ENCODE measurements around the gene RFPL3. TPM values are rescaled to one million over a fixed set of nuclear protein-coding genes. Genes with fewer than 3 reads are reported as not detected.
"Not testable (repeated sequence)": the region's sequence is repeated elsewhere in the genome, so short reads cannot be mapped to it uniquely, and the experiment has no call there.

The RFPL3 gene
- polyA plus RNA-seq, 2 donors: not detected

DNA sequence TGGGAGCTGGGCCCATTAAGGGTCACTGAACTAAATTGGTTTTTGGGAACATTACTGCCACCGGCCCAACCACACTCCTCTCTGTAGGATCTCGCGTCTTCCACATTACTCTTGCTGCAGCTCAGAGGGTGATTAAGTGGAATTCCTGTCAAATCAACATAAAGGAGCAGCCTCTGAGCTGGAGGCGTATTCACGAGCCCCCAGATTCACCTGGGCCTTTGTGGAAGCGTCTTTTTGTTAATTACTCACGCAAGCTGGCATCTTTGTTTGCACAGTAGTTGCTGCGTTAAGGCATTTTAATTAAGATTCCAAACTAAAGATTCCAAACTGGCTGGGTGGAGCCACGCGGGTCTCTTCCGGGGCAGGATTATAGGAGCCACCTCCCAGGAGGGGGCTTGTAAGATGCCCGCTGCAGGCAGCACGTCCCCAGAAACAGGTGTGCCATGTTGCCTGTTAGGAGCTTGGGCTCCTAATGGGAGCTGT, 21.5 kb upstream of the RFPL3 start:
- Histone ChIP-seq H3K4me3 (ENCODE audit: low read depth in 1 of 2, low read length in 2 of 2) (no peak overlapping the region), H3K9me3 (ENCODE audit: control insufficient read depth in 2 of 2, insufficient read depth in 1 of 2, low read depth in 1 of 2, low read length in 1 of 2) (no peaks in the 10 kb centered on the region), H3K27ac (ENCODE audit: low read depth in 2 of 2, low read length in 1 of 2) (no peak overlapping the region), H3K27me3 (ENCODE audit: control insufficient read depth in 1 of 2, insufficient read depth in 2 of 2, low read length in 2 of 2) (peaks cover 0 to 2% of the 10 kb centered on the region in 2 donors), H3K36me3 (ENCODE audit: control insufficient read depth in 2 of 2, insufficient read depth in 2 of 2, low read length in 1 of 2) (no peaks in the 10 kb centered on the region), H3K4me1 (ENCODE audit: control insufficient read depth in 2 of 2, insufficient read depth in 2 of 2, low read length in 1 of 2) (peaks cover 0 to 4% of the 10 kb centered on the region in 2 donors)
- WGBS, 2 donors: 41 to 50% methylated on average over 13 of the region's 13 CpGs

DNA sequence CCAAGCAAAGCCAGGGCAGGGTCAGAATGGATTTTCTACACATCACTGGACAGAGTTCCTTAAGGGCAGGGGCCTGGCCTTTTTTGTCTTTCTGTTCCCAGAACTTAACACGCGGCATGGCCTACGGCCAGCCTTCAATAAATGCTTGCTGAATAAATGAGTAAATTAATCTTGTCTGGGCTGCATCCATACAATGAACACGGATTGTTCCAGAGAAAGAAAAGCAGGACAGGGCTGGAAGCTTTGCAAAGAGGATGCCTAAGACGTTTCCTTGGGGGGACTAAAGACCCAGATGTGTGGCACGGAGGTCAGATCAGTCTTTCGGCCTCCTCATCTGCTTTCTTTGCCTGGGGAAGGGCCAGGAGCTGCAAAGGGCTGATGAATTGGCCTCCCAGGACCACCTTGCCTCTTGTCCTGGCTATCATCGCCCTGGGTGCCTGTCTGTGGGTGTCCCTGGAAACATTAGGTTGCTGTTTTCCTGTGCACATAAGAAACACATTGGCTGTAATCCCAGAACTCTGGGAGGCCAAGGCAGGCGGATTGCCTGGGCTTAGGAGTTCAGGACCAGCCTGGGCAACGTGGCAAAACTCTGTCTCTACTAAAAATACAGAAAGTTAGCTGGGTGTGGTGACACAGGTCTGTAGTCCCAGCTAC, 20.8 kb upstream of the RFPL3 start:
- H3K4me1 ChIP-seq (ENCODE audit: control insufficient read depth in 2 of 2, insufficient read depth in 2 of 2, low read length in 1 of 2): peaks cover 0 to 4% of the 10 kb centered on the region in 2 donors

DNA sequence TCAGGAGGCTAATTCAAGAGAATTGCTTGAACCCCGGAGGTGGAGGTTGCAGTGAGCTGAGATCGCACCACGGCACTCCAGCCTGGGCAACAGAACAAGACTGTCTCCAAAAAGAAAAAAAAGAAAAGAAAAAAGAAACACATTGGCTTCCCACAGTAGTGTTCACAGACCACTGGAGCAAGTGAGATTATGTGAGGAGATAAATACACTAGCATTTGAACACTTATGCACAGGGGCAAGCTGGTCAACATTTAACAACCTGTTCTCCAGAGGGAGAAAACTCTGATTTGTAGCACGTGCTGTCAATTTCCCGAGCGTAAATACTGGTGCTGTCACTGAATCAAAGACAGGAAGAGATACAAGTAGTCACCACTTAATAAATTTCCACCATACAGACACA, 20.2 kb upstream of the RFPL3 start:
- not testable (repeated sequence) for H3K4me1 ChIP-seq (ENCODE audit: control insufficient read depth in 2 of 2, insufficient read depth in 2 of 2, low read length in 1 of 2); H3K36me3 ChIP-seq (ENCODE audit: control insufficient read depth in 2 of 2, insufficient read depth in 2 of 2, low read length in 1 of 2); H3K27me3 ChIP-seq (ENCODE audit: control insufficient read depth in 1 of 2, insufficient read depth in 2 of 2, low read length in 2 of 2); H3K4me3 ChIP-seq (ENCODE audit: low read depth in 1 of 2, low read length in 2 of 2); H3K27ac ChIP-seq (ENCODE audit: low read depth in 2 of 2, low read length in 1 of 2); H3K9me3 ChIP-seq (ENCODE audit: control insufficient read depth in 2 of 2, insufficient read depth in 1 of 2, low read depth in 1 of 2, low read length in 1 of 2)
- 69% methylated on average over 6 of the region's 6 CpGs for WGBS, 2 donors

More for the DNA sequence above, 20.8 kb upstream of the RFPL3 start:
- Histone ChIP-seq H3K27ac (ENCODE audit: low read depth in 2 of 2, low read length in 1 of 2) (no peak overlapping the region), H3K27me3 (ENCODE audit: control insufficient read depth in 1 of 2, insufficient read depth in 2 of 2, low read length in 2 of 2) (no peaks in the 10 kb centered on the region), H3K4me3 (ENCODE audit: low read depth in 1 of 2, low read length in 2 of 2) (no peak overlapping the region), H3K9me3 (ENCODE audit: control insufficient read depth in 2 of 2, insufficient read depth in 1 of 2, low read depth in 1 of 2, low read length in 1 of 2) (no peaks in the 10 kb centered on the region), H3K36me3 (ENCODE audit: control insufficient read depth in 2 of 2, insufficient read depth in 2 of 2, low read length in 1 of 2) (no peaks in the 10 kb centered on the region)
- 46 to 53% methylated on average over 10 of the region's 10 CpGs for WGBS, 2 donors

DNA sequence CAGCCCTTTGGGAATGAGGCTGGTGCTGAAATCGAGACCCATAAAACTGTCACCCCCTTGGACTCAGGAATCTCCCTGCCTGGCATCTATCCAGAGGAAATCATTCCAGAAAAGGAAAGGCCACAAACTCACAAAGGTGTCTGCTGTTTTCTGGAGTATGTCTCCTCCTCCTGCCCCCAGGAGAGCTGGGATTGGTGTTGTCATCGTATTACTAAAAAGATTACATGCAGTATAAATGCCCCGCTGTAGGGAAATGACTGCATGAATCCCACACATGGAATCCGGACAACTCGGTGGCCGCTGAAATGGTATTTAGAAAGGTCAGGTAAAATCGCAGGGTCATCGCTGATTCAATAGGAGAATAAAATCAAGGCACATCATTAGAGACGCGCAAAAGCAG, 18.9 kb upstream of the RFPL3 start:
- H3K4me3 ChIP-seq (ENCODE audit: low read depth in 1 of 2, low read length in 2 of 2): no peak overlapping the region
- no peaks in the 10 kb centered on the region for H3K9me3 ChIP-seq (ENCODE audit: control insufficient read depth in 2 of 2, insufficient read depth in 1 of 2, low read depth in 1 of 2, low read length in 1 of 2)
- WGBS, 2 donors: 82 to 84% methylated on average over 10 of the region's 10 CpGs
- no peaks in the 10 kb centered on the region for H3K36me3 ChIP-seq (ENCODE audit: control insufficient read depth in 2 of 2, insufficient read depth in 2 of 2, low read length in 1 of 2)
- peaks cover 0 to 4% of the 10 kb centered on the region in 2 donors for H3K4me1 ChIP-seq (ENCODE audit: control insufficient read depth in 2 of 2, insufficient read depth in 2 of 2, low read length in 1 of 2)
- H3K27ac ChIP-seq (ENCODE audit: low read depth in 2 of 2, low read length in 1 of 2): no peak overlapping the region
- no peaks in the 10 kb centered on the region for H3K27me3 ChIP-seq (ENCODE audit: control insufficient read depth in 1 of 2, insufficient read depth in 2 of 2, low read length in 2 of 2)

DNA sequence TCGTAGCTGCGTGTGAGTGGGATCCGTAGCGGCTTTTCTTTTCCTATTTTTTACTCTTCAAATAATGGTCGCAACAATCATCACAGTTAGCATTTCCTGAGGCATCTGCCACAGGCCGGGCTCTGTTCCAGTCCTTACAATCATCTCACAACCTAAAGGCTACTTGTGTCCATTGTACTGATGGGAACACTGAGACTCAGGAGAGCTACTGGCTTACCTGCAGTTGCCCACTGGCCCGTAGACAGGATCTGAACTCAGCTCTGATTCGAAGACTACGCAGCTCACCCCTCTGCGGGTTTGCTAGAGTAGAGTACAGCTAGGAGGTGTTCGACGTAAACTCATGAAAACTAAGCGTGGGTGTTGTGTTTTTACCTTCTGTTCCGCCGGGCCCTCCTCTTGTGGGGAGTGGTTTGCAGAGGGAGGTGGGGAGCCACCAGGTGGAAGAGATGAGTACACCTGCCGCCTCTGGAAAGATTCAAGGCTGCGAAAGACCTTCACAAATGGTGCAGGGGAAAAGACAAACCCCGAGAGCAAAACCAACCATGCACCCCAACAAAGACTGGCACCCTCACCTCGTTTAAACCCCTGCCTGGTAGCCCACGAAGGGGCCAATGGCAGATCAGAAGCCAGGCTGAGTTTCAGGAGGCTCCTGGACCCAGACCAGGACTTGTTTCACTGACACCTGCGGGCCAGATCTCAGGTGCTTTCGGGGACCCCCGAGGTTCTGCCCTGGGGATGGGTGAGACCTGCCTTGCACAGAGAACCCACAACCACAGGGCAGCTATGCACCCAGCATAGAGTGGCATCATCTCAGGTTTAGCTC, 18.3 kb upstream of the RFPL3 start:
- Histone ChIP-seq H3K9me3 (ENCODE audit: control insufficient read depth in 2 of 2, insufficient read depth in 1 of 2, low read depth in 1 of 2, low read length in 1 of 2) (no peaks in the 10 kb centered on the region), H3K27ac (ENCODE audit: low read depth in 2 of 2, low read length in 1 of 2) (no peak overlapping the region), H3K4me3 (ENCODE audit: low read depth in 1 of 2, low read length in 2 of 2) (no peak overlapping the region), H3K36me3 (ENCODE audit: control insufficient read depth in 2 of 2, insufficient read depth in 2 of 2, low read length in 1 of 2) (no peaks in the 10 kb centered on the region), H3K4me1 (ENCODE audit: control insufficient read depth in 2 of 2, insufficient read depth in 2 of 2, low read length in 1 of 2) (peaks cover 0 to 4% of the 10 kb centered on the region in 2 donors), H3K27me3 (ENCODE audit: control insufficient read depth in 1 of 2, insufficient read depth in 2 of 2, low read length in 2 of 2) (no peaks in the 10 kb centered on the region)
- WGBS, 2 donors: 85 to 86% methylated on average over 23 of the region's 23 CpGs

DNA sequence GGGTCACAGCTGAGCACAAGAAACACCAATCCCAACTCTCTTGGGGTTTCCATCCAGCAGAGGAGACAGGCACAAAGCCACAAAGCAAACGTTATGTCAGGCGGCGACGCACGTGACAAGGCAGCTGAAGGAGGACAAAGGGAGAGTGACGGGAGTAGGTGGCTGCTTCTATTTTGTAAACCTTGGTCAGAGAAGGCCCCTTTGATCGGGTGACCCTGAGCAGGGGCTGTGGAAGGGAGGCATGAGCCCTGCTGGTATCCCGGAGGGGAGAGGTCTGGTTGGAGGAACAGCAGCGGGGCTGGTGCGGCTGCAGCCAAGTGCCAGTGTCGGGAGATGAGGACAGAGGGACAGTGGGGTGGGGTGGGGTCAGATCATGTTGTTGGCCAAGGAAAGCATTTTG, 17.3 kb upstream of the RFPL3 start:
- WGBS, 2 donors: 60 to 64% methylated on average over 11 of the region's 11 CpGs
- Histone ChIP-seq H3K36me3 (ENCODE audit: control insufficient read depth in 2 of 2, insufficient read depth in 2 of 2, low read length in 1 of 2) (no peaks in the 10 kb centered on the region), H3K4me3 (ENCODE audit: low read depth in 1 of 2, low read length in 2 of 2) (no peak overlapping the region), H3K4me1 (ENCODE audit: control insufficient read depth in 2 of 2, insufficient read depth in 2 of 2, low read length in 1 of 2) (peaks cover 0 to 2% of the 10 kb centered on the region in 2 donors), H3K9me3 (ENCODE audit: control insufficient read depth in 2 of 2, insufficient read depth in 1 of 2, low read depth in 1 of 2, low read length in 1 of 2) (no peaks in the 10 kb centered on the region), H3K27me3 (ENCODE audit: control insufficient read depth in 1 of 2, insufficient read depth in 2 of 2, low read length in 2 of 2) (no peaks in the 10 kb centered on the region), H3K27ac (ENCODE audit: low read depth in 2 of 2, low read length in 1 of 2) (no peak overlapping the region)

DNA sequence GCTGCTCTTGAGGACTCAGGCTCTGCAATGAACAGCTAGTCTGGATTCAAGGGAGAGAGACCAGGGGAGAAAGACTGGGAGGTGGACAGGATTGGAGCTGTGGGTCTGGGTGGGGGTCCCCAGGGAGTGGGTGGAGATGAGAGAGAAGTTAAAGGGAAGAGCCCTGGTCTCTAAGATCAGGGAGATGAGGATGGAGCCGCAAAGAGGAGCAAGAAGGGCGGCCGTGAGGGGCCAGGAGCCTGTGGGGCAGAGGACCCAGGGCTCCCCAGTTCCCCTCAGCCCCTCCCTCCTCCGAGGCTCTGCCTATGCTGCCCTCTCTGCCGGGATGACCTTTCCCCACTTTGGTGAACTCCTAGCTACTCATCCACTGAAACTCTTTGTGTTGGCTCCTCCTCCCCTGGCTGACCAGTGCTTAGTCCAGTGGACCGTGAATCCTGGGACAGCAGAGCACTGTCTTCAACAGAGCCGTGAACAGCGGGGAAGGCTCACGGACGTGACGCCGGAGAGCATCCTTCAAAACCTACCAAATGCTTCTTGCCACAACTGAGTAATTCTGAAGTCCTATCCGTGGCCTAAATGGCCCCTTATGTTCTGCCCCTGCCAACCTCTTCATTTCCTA, 16.4 kb upstream of the RFPL3 start:
- Histone ChIP-seq H3K4me3 (ENCODE audit: low read depth in 1 of 2, low read length in 2 of 2) (no peak overlapping the region), H3K27me3 (ENCODE audit: control insufficient read depth in 1 of 2, insufficient read depth in 2 of 2, low read length in 2 of 2) (no peaks in the 10 kb centered on the region), H3K9me3 (ENCODE audit: control insufficient read depth in 2 of 2, insufficient read depth in 1 of 2, low read depth in 1 of 2, low read length in 1 of 2) (no peaks in the 10 kb centered on the region), H3K4me1 (ENCODE audit: control insufficient read depth in 2 of 2, insufficient read depth in 2 of 2, low read length in 1 of 2) (peaks cover 0 to 2% of the 10 kb centered on the region in 2 donors), H3K36me3 (ENCODE audit: control insufficient read depth in 2 of 2, insufficient read depth in 2 of 2, low read length in 1 of 2) (no peaks in the 10 kb centered on the region), H3K27ac (ENCODE audit: low read depth in 2 of 2, low read length in 1 of 2) (no peak overlapping the region)
- 68 to 81% methylated on average over 13 of the region's 13 CpGs for WGBS, 2 donors

DNA sequence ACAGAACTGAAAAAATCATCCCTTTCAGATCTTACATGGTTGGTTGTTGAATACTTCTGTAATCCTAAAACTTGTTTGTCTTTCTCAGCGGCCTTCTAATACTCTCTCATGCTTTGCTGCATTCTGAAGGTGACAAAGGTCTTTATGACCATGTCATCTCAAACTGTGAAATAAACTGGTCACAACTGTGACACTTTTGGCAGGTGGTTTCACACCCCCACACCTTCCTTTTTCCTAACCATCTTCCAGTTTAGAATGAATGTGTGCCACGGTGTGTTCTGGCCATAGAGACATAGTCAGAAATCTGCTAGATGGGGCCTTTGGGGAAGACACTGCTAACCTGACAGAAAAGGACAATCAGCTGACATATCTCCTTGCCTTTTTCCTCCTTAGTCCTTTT, 14.7 kb upstream of the RFPL3 start:
- H3K9me3 ChIP-seq (ENCODE audit: control insufficient read depth in 2 of 2, insufficient read depth in 1 of 2, low read depth in 1 of 2, low read length in 1 of 2): no peaks in the 10 kb centered on the region
- H3K4me1 ChIP-seq (ENCODE audit: control insufficient read depth in 2 of 2, insufficient read depth in 2 of 2, low read length in 1 of 2): peaks cover 0 to 2% of the 10 kb centered on the region in 2 donors
- no peaks in the 10 kb centered on the region for H3K36me3 ChIP-seq (ENCODE audit: control insufficient read depth in 2 of 2, insufficient read depth in 2 of 2, low read length in 1 of 2)
- H3K4me3 ChIP-seq (ENCODE audit: low read depth in 1 of 2, low read length in 2 of 2): no peak overlapping the region
- H3K27ac ChIP-seq (ENCODE audit: low read depth in 2 of 2, low read length in 1 of 2): no peak overlapping the region
- H3K27me3 ChIP-seq (ENCODE audit: control insufficient read depth in 1 of 2, insufficient read depth in 2 of 2, low read length in 2 of 2): no peaks in the 10 kb centered on the region
- WGBS, 2 donors: 64 to 79% methylated on average over 2 of the region's 2 CpGs

DNA sequence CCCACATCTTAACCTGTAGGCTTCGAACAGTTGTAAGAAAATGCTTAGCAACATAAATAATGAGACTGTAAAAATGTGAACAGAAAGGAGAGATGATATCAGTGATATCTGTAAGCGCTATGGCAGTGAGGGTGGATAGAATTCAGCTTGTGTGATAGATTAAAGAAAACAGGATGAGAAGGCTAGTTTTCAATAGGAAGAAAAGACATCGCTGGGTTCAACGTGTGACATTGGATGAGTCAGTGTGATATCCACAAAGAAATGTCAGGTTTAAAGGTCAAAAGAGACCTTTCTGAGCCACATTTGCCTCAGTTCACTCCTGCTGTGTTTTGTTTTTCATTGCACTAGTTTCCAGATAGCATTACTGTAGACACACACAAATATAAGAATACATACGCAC, 13.7 kb upstream of the RFPL3 start:
- WGBS, 2 donors: 53 to 67% methylated on average over 5 of the region's 5 CpGs

More for the DNA sequence above, 13.7 kb upstream of the RFPL3 start:
- no peak overlapping the region for H3K27ac ChIP-seq (ENCODE audit: low read depth in 2 of 2, low read length in 1 of 2)
- no peak overlapping the region for H3K4me3 ChIP-seq (ENCODE audit: low read depth in 1 of 2, low read length in 2 of 2)
- H3K9me3 ChIP-seq (ENCODE audit: control insufficient read depth in 2 of 2, insufficient read depth in 1 of 2, low read depth in 1 of 2, low read length in 1 of 2): no peaks in the 10 kb centered on the region
- peaks cover 0 to 2% of the 10 kb centered on the region in 2 donors for H3K4me1 ChIP-seq (ENCODE audit: control insufficient read depth in 2 of 2, insufficient read depth in 2 of 2, low read length in 1 of 2)
- no peaks in the 10 kb centered on the region for H3K27me3 ChIP-seq (ENCODE audit: control insufficient read depth in 1 of 2, insufficient read depth in 2 of 2, low read length in 2 of 2)
- H3K36me3 ChIP-seq (ENCODE audit: control insufficient read depth in 2 of 2, insufficient read depth in 2 of 2, low read length in 1 of 2): no peaks in the 10 kb centered on the region

Data from esophagus (tissue), 2 donors.